HepG2 (cell line): ENCODE measurements around the gene DSG2. TPM values are rescaled to one million over a fixed set of nuclear protein-coding genes. Genes with fewer than 3 reads are reported as not detected.

Experiments used
- ATF1 ChIP-seq: IDR thresholded peaks from 2 replicates; pipeline ENCODE4 v1.6.1; 2016; ENCODE audit warnings: mild to moderate bottlenecking, control low read depth
- CENPBD1 ChIP-seq: sonication (generic); formaldehyde crosslinking; IDR thresholded peaks from 2 replicates; pipeline ENCODE4 v1.8.0; 2022; ENCODE audit warnings: missing genetic modification reagents, low read depth, mild to moderate bottlenecking, borderline replicate concordance
- GLI4 ChIP-seq: sonication (generic); formaldehyde crosslinking; IDR thresholded peaks from 2 replicates; pipeline ENCODE4 v1.5.1; 2020; ENCODE audit warnings: missing genetic modification reagents, mild to moderate bottlenecking, moderate library complexity, borderline replicate concordance
- HNRNPH1 ChIP-seq: fragments of 200-400 bp; formaldehyde crosslinking; optimal IDR thresholded peaks from 2 replicates; pipeline ENCODE3; 2017; ENCODE audit warnings: mild to moderate bottlenecking, low read depth, low read length
- JDP2 ChIP-seq: sonication (generic); formaldehyde crosslinking; IDR thresholded peaks from 2 replicates; pipeline ENCODE4 v1.8.1; 2022; ENCODE audit warnings: missing genetic modification reagents, borderline replicate concordance
- TCF7L2 ChIP-seq: IDR thresholded peaks from 2 replicates; pipeline ENCODE4 v1.6.1; 2011; ENCODE audit warnings: mild to moderate bottlenecking, low read depth, low read length, moderate library complexity
- ZFP36L1 ChIP-seq: sonication (generic); formaldehyde crosslinking; IDR thresholded peaks from 2 replicates; pipeline ENCODE4 v1.8.0; 2022; ENCODE audit warnings: mild to moderate bottlenecking, missing genetic modification reagents, moderate library complexity
- ZFY ChIP-seq: sonication (generic); formaldehyde crosslinking; IDR thresholded peaks from 2 replicates; pipeline ENCODE4 v1.4.0; 2020; ENCODE audit warnings: missing genetic modification reagents
- ZNF235 ChIP-seq: sonication (generic); formaldehyde crosslinking; IDR thresholded peaks from 2 replicates; pipeline ENCODE4 v1.8.1; 2023; ENCODE audit warnings: mild to moderate bottlenecking, missing genetic modification reagents, borderline replicate concordance
- ZNF800 ChIP-seq: sonication (generic); formaldehyde crosslinking; IDR thresholded peaks from 2 replicates; pipeline ENCODE4 v1.4.0; 2020; ENCODE audit warnings: missing genetic modification reagents
- polyA plus RNA-seq, 8 experiments: library from polyadenylated mRNA; depleted of rRNA in 3 of 8; stranded (reverse) in 7 of 8; unstranded in 1 of 8; fragments of >200 nt; fragmentation: Illumina TruSeq in 4 of 8; extraction: Trizol in 4 of 8; gene quantifications; 2 replicates each; pipeline versions ENCODE4 v1.2.1 to v1.2.3, GENCODE V29; 2011 to 2016; ENCODE audit warnings: low read depth in 4 of 8, missing spikeins in 1 of 8, mixed read lengths in 1 of 8; ENCODE audit not compliant: insufficient read depth in 1 of 8
- total RNA-seq, 5 experiments: library from RNA; depleted of rRNA; stranded (reverse); fragments of >200 nt; fragmentation: Illumina TruSeq; extraction: Trizol; gene quantifications; 2 replicates each; pipeline ENCODE4 v1.2.3, GENCODE V29; 2016; ENCODE audit warnings: low read depth in 1 of 5
- TF ChIP-seq, protein P1 (sequence below): sonication (generic); formaldehyde crosslinking; IDR thresholded peaks from 2 replicates; pipeline ENCODE4 v1.4.0; 2020; ENCODE audit warnings: missing genetic modification reagents
- TF ChIP-seq, protein P2 (sequence below), 2 experiments: fragments of 450-650 bp in 1 of 2; sonication (generic) in 1 of 2; formaldehyde crosslinking in 1 of 2; IDR thresholded peaks; 2 replicates each; pipeline versions ENCODE4 v1.6.1 to v1.8.0; 2016 to 2022; ENCODE audit warnings: antibody characterized with exemption in 1 of 2, mild to moderate bottlenecking in 1 of 2, missing genetic modification reagents in 1 of 2
- TF ChIP-seq, protein P3 (sequence below): sonication (generic); IDR thresholded peaks from 2 replicates; pipeline ENCODE4 v1.6.1; 2016; ENCODE audit warnings: low read depth, borderline replicate concordance

DSG2 gene
- total and polyA plus RNA-seq, 2 of the 13 experiments (the other 11 are each of a cell fraction or from before 2014, with no cell fraction given): 23.3 to 66.7 TPM

GRCh38 chr18:31558567-31558966, 60.6 kb downstream of the DSG2 start (continued):
- TF ChIP-seq ZNF800: no peak
- no peak for TF ChIP-seq HNRNPH1
- TF ChIP-seq, protein P1, sequence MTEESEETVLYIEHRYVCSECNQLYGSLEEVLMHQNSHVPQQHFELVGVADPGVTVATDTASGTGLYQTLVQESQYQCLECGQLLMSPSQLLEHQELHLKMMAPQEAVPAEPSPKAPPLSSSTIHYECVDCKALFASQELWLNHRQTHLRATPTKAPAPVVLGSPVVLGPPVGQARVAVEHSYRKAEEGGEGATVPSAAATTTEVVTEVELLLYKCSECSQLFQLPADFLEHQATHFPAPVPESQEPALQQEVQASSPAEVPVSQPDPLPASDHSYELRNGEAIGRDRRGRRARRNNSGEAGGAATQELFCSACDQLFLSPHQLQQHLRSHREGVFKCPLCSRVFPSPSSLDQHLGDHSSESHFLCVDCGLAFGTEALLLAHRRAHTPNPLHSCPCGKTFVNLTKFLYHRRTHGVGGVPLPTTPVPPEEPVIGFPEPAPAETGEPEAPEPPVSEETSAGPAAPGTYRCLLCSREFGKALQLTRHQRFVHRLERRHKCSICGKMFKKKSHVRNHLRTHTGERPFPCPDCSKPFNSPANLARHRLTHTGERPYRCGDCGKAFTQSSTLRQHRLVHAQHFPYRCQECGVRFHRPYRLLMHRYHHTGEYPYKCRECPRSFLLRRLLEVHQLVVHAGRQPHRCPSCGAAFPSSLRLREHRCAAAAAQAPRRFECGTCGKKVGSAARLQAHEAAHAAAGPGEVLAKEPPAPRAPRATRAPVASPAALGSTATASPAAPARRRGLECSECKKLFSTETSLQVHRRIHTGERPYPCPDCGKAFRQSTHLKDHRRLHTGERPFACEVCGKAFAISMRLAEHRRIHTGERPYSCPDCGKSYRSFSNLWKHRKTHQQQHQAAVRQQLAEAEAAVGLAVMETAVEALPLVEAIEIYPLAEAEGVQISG (CRISPR knock-in tag): peak; percentile 43; the same call in 1 of the 2 replicates
- no peak for TF ChIP-seq JDP2 (CRISPR knock-in tag)
- no peak for TF ChIP-seq CENPBD1 (CRISPR knock-in tag)
- 0 out of 2 replicates have a peak, but pooled peaks have one; percentile 32 for TF ChIP-seq ZFY (CRISPR knock-in tag)
- TF ChIP-seq ZNF235 (CRISPR knock-in tag): no peak
- TF ChIP-seq ZFP36L1: no peak
- TF ChIP-seq TCF7L2: no peak
- TF ChIP-seq ATF1 (CRISPR knock-in tag): no peak
- TF ChIP-seq, protein P2, sequence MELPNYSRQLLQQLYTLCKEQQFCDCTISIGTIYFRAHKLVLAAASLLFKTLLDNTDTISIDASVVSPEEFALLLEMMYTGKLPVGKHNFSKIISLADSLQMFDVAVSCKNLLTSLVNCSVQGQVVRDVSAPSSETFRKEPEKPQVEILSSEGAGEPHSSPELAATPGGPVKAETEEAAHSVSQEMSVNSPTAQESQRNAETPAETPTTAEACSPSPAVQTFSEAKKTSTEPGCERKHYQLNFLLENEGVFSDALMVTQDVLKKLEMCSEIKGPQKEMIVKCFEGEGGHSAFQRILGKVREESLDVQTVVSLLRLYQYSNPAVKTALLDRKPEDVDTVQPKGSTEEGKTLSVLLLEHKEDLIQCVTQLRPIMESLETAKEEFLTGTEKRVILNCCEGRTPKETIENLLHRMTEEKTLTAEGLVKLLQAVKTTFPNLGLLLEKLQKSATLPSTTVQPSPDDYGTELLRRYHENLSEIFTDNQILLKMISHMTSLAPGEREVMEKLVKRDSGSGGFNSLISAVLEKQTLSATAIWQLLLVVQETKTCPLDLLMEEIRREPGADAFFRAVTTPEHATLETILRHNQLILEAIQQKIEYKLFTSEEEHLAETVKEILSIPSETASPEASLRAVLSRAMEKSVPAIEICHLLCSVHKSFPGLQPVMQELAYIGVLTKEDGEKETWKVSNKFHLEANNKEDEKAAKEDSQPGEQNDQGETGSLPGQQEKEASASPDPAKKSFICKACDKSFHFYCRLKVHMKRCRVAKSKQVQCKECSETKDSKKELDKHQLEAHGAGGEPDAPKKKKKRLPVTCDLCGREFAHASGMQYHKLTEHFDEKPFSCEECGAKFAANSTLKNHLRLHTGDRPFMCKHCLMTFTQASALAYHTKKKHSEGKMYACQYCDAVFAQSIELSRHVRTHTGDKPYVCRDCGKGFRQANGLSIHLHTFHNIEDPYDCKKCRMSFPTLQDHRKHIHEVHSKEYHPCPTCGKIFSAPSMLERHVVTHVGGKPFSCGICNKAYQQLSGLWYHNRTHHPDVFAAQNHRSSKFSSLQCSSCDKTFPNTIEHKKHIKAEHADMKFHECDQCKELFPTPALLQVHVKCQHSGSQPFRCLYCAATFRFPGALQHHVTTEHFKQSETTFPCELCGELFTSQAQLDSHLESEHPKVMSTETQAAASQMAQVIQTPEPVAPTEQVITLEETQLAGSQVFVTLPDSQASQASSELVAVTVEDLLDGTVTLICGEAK (IDR thresholded peaks at IDR 0.05): no peak
- TF ChIP-seq, protein P2 (CRISPR knock-in tag; IDR thresholded peaks at IDR 0.05): no peak
- no peak for TF ChIP-seq GLI4 (CRISPR knock-in tag)
- TF ChIP-seq, protein P3, sequence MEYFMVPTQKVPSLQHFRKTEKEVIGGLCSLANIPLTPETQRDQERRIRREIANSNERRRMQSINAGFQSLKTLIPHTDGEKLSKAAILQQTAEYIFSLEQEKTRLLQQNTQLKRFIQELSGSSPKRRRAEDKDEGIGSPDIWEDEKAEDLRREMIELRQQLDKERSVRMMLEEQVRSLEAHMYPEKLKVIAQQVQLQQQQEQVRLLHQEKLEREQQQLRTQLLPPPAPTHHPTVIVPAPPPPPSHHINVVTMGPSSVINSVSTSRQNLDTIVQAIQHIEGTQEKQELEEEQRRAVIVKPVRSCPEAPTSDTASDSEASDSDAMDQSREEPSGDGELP: no peak
